ENCODE measurements around the gene TMEM187.

The TMEM187 gene

DNA sequence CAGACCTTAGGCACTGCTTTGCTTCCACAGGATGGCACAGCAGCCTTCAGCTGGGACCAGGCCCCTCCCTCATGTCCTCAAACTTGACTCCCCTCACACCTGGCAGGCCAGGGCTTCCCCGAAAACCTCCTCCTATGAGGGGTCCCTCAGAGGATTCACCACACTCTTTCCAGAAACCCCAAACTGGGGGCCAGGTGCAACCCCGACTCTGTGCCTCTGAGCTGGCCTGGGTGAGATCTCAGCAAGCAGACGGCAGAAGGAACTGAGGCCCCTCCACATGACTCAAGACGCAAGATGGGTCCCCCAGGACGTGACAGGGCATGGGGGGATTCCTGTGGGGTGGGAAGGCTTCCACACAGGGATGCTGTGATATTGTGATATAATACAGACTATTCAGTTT is 7.1 kb upstream of the TMEM187 start:
- CTCF ChIA-PET = interaction anchor here (1.1 to 14.3 kb wide), 2 partner anchors 9 to 16 kb away, joined by 3 to 137 read pairs; partner anchors contain the start of gene RENBP
- no peak for DNase-seq (ENCODE audit: extremely low spot score)
- POLR2A ChIA-PET = no interaction called here
- TF ChIP-seq, protein P1, sequence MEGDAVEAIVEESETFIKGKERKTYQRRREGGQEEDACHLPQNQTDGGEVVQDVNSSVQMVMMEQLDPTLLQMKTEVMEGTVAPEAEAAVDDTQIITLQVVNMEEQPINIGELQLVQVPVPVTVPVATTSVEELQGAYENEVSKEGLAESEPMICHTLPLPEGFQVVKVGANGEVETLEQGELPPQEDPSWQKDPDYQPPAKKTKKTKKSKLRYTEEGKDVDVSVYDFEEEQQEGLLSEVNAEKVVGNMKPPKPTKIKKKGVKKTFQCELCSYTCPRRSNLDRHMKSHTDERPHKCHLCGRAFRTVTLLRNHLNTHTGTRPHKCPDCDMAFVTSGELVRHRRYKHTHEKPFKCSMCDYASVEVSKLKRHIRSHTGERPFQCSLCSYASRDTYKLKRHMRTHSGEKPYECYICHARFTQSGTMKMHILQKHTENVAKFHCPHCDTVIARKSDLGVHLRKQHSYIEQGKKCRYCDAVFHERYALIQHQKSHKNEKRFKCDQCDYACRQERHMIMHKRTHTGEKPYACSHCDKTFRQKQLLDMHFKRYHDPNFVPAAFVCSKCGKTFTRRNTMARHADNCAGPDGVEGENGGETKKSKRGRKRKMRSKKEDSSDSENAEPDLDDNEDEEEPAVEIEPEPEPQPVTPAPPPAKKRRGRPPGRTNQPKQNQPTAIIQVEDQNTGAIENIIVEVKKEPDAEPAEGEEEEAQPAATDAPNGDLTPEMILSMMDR (IDR thresholded peaks at IDR 0.05; ENCODE audit: control extremely low read depth, extremely low read depth, low read depth, missing control alignments) = no peak

DNA sequence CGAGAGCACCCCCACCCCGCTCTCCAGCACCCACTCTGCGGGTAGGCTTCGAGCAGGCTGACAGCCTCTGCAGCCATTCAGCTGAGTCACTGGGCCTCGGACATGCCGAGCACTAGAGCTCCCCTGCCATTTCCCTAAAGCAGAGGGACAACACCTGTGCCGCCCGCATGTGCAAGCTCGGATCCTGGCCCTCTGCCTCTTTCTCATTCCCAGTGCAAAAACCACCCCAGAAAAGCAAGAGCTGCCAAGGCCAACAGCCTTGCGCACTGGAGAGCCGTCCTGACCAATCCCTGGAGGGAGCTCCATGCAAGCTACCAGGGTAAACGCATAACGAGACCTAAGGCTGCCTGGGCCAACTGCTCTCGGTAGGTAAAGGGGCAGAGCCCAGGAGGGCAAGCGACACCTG is 6.3 kb upstream of the TMEM187 start:
- POLR2A ChIA-PET = interaction anchor here (0.6 kb wide), 1 partner anchor 73 kb away, joined by 6 read pairs; no protein-coding TSS in a partner anchor
- CTCF ChIA-PET = interaction anchor here (0.9 to 14.3 kb wide), 3 partner anchors 17 to 47 kb away, joined by 3 to 137 read pairs (median 9); partner anchors contain the start of gene RENBP
- DNase-seq (ENCODE audit: extremely low spot score) = no peak
- TF ChIP-seq, protein P1 (IDR thresholded peaks at IDR 0.05; ENCODE audit: control extremely low read depth, extremely low read depth, low read depth, missing control alignments) = no peak

GRCh38 chrX:153966841-153967535 is 5.6 kb upstream of the TMEM187 start:
- POLR2A ChIA-PET = interaction anchor here (0.6 kb wide), 1 partner anchor 72 kb away, joined by 6 read pairs; no protein-coding TSS in a partner anchor
- TF ChIP-seq, protein P1 (IDR thresholded peaks at IDR 0.05; ENCODE audit: control extremely low read depth, extremely low read depth, low read depth, missing control alignments) = no peak
- DNase-seq (ENCODE audit: extremely low spot score) = no peak
- CTCF ChIA-PET = interaction anchor here (0.8 to 14.3 kb wide), 4 partner anchors 18 to 46 kb away, joined by 3 to 137 read pairs (median 6); partner anchors contain the start of genes ARHGAP4 and RENBP

- DNase-seq (ENCODE audit: extremely low spot score) = no peak
- TF ChIP-seq, protein P1 (IDR thresholded peaks at IDR 0.05; ENCODE audit: control extremely low read depth, extremely low read depth, low read depth, missing control alignments) = no peak
- CTCF ChIA-PET = interaction anchor here (0.8 to 14.3 kb wide), 3 partner anchors 18 to 45 kb away, joined by 3 to 137 read pairs (median 9); partner anchors contain the start of genes ARHGAP4 and RENBP
- POLR2A ChIA-PET = interaction anchor here (0.9 kb wide), 1 partner anchor 20 kb away, joined by 3 read pairs; no protein-coding TSS in a partner anchor
These were observed 4.9 kb upstream of the TMEM187 start for GRCh38 chrX:153967536-153968224.

GRCh38 chrX:153968255-153968654 is 4.3 kb upstream of the TMEM187 start:
- ChIA-PET CTCF (interaction anchor here (1.0 to 14.3 kb wide), 2 partner anchors 19 to 204 kb away, joined by 3 to 137 read pairs; partner anchors contain the start of genes PLXNB3 and RENBP), POLR2A (interaction anchor here (0.9 kb wide), 1 partner anchor 21 kb away, joined by 3 read pairs; no protein-coding TSS in a partner anchor)
- TF ChIP-seq, protein P1 (IDR thresholded peaks at IDR 0.05; ENCODE audit: control extremely low read depth, extremely low read depth, low read depth, missing control alignments) = no peak
- no peak for DNase-seq (ENCODE audit: extremely low spot score)

- DNase-seq (ENCODE audit: extremely low spot score) = no peak
- TF ChIP-seq, protein P1 (IDR thresholded peaks at IDR 0.05; ENCODE audit: control extremely low read depth, extremely low read depth, low read depth, missing control alignments) = peak; percentile 20
- CTCF ChIA-PET = interaction anchor here (1.0 to 14.3 kb wide), 2 partner anchors 20 to 205 kb away, joined by 3 to 137 read pairs; partner anchors contain the start of genes PLXNB3 and RENBP
- POLR2A ChIA-PET = no interaction called here
These were observed 3.8 kb upstream of the TMEM187 start for GRCh38 chrX:153968754-153969124.
